NCI-H187 (cell line): ENCODE measurements around the gene CACNA1F.

ENCODE experiments used
- DNase-seq, 2 experiments: peaks; one replicate each; lab custom pipeline; 2025; lab: John Stamatoyannopoulos, UW

CACNA1F gene

DNA sequence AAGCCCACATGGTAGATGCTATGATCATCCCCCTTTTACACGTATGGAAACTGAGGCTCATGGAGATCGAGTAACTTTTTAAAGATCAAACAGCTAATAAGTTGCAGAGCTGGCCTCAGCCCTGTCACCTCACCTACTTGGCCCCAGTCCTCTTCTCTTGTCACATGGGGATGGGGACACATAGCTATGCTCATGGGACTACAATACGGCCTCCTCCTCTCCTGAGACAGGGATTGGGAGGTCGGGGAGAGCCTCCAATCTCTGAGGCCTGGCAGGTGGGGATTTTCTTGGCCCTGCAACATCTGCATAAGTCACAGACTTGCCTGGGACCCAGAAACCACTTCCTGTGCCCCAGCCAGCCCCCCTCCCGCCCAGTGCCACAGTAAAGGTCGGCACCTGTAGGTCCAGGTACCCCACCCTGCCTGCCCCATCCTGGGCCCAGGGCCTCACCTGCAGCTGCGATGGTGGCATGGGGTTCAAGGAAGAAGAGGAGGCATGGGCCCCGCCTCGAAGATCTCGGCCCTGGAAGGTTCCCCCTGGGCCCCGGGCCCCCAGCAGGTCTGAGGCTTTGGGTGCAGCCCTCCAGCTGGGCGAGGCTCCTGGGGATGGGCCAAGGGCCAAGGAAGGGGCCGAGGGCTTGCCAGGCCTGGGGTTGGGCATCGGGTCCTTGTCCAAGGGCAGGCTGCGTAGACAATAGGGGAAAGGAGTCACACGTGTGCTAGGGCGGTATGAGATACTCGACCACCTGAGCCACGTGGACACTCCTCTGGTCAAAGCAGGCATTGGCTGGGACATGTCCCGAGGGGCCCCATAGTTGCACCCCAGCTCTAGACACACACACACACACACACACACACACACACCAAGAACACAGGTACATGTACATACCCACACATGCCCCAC, 25.0 kb upstream of the CACNA1F start:
- no peak for DNase-seq

DNA sequence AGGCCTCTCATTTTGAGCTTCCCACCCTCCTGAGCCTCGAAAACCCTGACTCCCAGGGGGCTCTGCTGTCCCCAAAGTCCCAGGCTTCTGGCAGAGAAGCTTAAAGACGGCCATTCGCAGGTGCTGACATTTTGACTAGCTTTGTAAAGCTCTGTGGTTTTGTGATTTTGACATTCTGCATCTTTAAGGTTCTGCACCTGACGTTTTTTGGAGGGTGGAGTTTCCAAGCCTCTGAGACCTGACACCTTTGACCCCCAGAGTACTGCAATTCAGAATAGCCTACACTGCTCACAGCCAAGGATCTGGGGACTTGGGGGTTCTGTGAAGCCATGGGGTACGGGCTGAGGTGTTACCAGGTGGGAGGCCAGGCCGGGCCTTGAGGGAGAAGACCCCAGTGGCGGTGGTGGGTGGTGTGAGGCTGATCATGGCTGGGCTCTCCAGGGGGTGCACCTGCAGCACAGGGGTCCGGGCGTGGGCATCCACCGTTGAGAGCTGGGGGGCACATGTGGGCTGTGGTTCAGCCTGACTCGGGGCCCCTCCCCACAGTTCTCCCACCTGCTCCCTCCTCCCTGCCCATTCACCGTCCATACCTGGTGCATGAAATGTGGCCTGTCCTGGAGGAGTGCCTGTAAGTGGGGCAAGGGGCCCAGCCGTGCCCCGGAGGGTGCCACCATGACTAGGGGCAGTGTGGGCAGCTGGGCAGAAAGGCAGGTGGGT, 24.1 kb upstream of the CACNA1F start:
- no peak for DNase-seq

DNA sequence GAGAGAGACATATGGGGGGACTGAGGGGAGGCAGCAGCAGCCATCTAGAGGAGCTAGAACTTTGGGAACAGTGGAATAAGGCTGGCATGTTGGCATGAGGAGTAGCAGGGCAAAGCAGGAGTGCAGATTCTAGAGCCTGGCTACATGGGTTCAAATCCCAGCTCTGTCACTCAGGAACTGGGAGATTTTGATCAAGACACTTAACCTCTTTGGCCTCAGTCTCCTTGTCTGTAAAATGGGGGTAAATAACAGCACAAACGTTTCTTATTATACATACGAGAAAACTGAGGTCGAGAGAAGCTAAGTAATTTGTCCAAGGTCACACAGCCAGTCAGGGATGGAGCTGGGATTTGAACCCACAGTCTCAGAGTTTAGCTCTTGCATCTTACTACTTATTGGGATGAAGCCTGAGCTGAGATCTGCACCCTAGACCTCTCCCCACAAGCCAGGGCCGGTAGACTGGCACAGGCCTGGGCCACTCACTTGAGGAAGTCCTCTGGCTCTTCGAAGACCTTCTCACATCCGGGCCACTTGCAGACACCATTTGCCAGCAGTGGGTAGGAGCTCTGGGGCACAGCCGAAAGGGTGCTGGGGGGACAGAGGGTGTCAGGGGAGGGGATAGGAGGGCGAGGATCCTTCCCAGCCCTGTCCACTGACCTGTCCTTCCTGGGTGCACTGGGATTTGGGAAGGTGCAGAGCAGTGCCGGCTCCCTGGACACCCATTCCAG, 23.3 kb upstream of the CACNA1F start:
- no peak for DNase-seq

DNA sequence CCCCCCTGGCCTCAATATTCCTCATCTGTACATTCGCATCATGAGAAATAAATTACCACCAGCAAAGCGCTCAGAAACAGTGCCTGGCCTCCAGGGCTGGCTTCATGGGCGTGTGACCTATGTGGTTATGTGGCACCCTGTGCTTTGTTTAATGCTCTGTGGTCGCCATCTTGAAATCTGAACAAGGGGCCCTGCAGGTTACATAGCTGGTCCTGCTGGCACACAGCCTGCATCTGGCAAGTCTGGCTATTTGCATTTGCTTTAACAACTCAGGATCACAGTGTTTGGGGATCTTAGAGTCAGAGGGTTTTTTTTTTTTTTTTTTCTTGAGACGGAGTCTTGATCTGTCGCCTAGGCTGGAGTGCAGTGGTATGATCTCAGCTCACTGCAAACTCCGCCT, 21.5 kb upstream of the CACNA1F start:
- DNase-seq: no peak

DNA sequence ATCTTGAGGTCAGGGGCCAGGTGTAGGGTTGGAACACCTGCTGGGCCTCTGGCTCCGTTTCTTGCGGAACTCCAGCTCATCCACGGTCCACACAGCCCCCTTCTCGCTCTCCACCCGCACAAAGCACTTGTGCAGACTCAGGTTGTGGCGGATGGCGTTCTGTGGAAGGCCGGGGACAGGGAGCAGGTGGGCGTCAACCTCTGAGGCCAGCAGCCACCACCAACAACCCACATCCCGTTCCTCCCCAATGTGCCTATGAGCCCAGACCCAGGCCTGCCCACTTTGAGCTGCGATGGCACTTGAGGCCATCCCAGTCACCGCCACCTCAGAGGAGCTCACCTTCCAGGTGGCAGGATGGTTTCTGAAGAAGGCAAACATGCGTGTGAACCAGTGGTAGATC, 18.2 kb upstream of the CACNA1F start:
- DNase-seq: no peak

DNA sequence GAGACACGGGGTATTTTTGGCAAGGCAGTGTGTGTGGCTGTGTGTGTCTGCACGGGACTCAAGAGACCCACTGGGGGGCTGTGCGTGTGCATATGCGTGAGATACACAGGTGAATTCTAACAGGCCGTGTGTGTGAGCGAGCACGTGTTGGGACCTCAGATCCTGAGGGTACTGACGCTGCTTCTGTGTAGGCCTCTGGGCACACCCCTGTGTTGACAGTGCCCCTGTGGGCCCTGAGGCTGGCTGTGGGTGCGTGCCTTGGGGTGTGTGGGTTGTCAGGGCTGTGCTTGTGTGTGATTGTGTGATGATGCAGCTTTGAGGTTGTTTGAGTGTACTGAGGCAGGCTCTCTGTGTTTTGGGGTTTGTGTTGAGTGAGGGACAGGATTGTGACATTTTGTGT, 17.4 kb upstream of the CACNA1F start:
- no peak for DNase-seq

DNA sequence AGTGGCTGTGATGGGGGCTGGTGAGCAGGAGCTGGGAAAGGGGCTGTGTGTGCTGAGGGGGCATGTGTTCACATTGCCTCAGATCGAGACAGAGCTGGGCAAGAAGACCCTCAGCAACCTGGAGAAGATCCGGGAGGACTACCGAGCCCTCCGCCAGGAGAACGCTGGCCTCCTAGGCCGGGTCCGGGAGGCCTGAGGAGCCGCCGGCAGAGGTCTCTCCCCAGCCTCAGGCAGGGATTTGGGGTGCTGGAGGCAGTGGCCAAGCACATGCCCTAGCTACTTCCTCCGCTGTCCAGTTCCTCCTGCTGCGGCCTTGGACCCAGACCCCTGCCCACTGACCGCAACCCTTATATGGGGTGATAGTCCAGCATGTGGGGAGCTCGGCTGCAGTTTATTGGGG, 16.9 kb upstream of the CACNA1F start:
- DNase-seq: no peak

DNA sequence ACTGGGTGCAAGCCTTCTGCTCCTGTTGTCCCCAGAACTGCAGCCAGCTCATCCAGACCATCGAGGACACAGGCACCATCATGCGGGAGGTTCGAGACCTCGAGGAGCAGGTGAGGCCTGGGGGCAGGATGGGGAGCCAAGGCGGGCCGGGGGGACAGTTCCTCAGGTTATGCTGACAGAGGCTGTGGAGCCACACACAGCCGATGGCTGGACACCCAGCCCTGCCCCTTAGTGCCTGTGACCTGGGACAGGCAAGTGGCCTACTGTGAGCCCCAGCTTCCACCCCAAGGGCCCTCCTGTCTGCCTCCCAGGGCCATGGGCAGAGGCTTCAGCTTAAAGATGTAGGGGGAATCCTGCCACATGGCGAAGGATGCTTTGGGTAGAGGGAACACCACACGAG, 16.5 kb upstream of the CACNA1F start:
- DNase-seq: no peak

DNA sequence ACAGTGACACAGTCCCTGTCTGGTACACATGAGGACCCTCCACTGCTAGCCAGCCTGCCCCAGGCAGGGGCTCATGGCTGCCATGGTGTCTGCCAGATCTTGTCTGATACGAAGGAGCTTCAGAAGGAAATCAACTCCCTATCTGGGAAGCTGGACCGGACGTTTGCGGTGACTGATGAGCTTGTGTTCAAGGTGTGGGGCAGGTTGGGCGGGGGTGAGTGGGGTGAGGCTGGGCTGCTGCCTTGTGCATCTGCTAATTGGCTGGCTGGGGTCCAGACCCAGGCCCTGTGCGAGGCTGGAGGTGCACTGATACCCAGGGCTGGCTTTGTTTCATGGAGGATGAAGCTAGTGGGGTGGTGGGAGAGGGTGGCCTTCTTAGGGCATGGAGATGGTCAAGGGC, 15.9 kb upstream of the CACNA1F start:
- no peak for DNase-seq

DNA sequence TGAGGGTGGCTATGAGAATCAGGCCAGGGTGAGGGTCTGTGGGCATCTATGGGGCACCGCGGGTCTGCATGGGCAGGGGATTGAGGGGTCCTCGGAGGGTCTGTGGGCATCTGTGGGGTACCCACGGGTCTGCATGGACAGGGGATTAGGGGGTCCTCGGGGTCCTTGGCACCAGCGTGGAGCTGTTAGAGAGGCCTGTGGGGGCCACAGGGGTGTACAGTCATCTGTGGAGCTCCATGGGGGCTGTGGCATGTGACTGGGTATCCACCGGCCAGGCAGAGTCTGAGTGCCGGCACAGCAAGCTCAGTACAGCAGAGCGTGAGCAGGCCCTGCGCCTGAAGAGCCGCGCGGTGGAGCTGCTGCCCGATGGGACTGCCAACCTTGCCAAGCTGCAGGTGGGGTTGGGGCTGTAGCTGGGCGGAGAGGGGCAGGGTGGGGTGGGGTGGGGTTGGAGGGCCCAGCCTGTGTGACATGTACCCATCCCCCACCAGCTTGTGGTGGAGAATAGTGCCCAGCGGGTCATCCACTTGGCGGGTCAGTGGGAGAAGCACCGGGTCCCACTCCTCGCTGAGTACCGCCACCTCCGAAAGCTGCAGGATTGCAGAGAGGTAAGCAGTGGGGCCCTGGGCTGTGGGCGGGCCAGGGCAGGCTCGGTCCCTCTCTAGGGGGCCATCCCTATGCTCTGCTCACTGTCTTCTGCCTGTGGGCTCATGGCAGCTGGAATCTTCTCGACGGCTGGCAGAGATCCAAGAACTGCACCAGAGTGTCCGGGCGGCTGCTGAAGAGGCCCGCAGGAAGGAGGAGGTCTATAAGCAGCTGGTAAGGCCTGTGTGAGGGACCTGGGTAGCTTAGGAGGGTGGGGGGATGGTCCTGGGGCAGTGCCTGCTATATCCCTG, 15.0 kb upstream of the CACNA1F start:
- no peak for DNase-seq

DNA sequence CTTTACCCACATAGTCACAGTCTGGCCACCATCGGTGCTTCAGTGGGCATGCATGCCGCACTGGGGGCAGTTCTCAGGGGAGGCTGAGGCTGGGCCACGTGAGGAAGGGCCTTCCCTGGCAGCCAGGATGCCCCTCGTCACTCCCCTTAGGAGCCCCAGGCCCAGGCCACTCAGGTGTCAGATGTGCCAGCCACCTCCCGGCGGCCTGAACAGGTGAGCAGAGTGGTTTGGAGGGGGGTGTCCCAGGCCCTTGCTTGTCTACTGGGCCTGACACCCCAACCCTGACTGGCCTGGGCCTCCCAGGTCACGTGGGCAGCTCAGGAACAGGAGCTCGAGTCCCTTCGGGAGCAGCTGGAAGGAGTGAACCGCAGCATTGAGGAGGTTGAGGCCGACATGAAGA, 14.2 kb upstream of the CACNA1F start:
- DNase-seq: no peak

DNA sequence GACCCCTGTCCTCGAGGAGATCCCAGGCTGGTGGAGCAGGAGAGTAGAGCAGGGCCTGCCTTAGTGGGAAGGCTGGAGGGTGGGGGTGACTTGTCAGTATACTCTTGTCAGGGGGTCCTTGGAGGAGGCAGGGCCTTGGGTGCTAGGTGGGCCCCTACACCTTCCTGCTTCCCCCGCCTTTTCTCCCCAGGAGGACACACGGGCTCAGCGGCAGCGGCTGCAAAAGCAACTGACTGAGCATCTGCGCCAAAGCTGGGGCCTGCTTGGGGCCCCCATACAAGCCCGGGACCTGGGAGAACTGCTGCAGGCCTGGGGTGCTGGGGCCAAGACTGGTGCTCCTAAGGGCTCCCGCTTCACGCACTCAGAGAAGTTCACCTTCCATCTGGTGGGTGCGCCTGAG, 13.4 kb upstream of the CACNA1F start:
- DNase-seq: no peak

DNA sequence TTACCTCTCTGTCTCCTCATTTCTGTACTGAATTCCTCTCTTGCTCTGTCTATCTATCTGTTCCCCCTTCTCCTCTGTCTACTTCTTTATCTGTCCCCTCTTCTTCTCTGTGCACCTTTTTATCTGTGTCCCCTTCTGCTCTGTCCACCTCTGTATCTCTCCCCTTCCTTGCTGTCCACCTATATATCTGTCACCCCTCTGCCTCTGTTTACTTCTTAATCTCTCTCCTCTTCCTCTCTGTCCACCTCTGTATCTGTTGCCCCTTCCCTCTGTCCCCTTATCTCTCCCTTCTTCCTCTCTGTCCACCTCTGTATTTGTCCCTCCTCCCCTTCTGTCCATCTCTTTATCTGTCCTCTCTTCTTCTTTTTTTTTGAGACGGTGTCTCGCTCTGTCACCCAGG, 11.1 kb upstream of the CACNA1F start:
- DNase-seq: no peak

DNA sequence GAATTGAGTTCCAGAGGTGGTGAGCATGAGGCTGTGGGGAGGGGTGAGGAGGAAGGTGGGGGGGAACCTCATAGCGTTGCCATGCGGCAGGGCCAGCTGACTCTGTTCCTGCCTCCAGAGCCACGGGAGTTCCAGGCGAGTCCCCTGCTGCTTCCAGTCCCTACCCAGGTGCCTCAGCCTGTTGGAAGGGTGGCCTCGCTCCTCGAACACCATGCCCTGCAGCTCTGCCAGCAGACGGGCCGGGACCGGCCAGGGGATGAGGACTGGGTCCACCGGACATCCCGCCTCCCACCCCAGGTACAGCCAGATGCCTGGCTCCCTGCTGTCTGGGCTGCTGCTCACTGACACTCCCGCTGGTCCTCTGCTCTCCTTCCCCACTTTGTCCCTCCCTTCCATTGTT, 10.0 kb upstream of the CACNA1F start:
- no peak for DNase-seq

DNA sequence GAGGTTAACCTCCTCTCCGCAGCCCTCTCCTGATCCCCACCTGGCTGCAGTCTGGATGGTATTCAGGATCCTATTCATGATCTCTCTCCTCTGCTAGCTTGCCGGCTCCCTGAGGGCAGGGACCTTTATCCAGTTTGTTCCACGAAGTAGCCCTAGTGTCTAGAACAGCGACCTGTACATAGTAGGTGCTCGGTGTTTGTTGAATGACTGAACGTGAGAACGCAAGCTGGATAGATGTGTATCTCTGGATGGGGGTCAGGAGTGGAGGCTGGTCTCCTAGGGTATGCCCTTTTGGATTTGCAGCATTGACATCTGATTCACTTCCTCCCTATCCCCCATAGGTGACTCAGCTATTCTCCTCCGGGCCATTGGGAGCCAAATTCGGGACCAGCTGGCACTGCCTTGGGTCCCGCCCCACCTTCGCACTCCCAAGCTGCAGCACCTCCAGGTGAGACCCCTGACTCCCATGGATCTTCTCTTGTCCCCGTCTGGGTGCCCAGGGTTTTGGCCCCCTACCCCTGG, 9.5 kb upstream of the CACNA1F start:
- no peak for DNase-seq

DNA sequence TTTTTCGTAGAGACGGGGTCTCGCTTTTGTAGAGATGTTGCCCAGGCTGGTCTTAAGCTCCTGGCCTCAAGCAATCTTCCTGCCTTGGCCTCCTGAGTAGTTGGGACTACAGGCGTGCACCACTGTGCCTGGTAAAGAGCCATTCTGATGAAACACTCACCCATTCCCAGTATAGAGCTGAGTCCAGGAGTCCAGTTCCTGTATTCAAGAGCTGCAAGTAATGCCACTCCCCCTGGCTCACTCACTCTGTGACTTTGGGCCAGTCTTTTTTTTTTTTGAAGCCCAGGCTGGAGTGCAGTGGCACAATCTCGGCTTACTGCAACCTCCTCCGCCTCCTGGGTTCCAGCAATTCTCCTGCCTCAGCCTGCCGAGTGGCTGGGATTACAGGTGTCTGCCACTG, 5.6 kb upstream of the CACNA1F start:
- no peak for DNase-seq

DNA sequence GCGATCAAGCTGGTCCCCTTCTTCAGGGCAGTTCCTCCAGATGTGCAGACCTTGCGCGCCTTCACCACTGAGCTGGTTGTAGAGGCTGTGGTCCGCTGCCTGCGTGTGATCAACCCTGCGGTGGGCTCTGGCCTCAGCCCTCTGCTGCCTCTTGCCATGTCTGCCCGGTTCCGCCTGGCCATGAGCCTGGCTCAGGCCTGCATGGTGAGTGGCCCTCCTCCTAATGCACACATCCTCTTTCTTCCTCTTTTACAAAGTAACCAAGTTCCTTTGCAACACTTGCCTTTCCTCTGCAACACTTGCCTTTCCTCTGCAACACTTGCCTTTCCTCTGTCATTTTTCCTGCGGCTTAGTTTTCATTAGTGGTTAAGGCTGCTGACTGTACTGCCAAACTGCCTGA, 3.9 kb upstream of the CACNA1F start:
- no peak for DNase-seq

DNA sequence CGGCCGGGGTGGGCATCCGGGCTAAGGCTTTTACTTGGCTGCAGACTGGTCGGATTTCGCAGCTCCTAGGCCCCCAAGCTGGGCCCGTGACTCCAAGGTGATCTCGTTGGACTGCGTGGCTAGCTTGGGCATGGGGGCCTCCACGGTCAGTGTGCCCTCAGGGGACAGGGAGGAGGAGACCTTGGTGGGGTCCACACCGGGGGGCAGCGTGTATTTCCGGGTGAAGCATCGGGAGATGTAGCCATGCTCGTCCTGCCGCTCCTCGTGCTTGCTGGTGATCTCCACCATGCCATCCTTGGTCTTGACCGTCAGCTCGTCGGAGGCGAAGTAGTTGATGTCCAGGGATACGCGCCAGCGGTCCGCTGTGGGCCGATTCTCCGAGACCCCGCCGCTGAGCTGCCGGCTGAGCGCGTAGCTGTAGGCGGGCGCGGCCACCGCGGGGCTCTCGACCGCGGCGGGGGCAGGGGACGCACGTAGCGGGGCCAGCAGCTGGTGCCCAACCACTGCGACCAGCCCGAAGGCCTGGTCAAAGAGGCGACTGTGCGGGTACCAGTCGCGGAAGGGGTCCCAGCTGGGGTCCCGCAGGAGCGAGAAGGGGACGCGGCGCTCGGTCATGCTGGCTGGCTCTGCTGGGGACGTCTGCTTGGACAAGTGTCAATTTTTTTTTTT, 881 bp upstream of the CACNA1F start:
- DNase-seq: no peak

DNA sequence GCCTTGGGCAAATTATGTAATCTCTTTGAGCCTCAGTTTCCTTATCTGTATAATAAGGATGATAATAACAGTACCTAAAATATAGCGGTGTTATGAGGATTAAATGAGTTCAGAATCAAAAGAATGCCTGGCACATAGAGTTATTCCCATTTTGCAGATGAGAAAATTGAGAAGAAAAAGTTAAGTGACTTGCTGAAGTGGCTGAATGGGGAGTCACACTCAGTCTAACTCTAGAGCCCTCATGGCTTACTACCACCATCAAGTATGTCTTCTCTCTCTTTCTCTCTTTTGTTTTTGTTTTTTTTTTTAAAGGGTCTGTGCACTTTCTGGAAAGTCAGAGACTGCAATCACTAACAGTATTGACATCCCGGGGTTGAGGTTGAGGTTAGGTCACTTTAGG, 615 bp downstream of the CACNA1F start:
- no peak for DNase-seq

DNA sequence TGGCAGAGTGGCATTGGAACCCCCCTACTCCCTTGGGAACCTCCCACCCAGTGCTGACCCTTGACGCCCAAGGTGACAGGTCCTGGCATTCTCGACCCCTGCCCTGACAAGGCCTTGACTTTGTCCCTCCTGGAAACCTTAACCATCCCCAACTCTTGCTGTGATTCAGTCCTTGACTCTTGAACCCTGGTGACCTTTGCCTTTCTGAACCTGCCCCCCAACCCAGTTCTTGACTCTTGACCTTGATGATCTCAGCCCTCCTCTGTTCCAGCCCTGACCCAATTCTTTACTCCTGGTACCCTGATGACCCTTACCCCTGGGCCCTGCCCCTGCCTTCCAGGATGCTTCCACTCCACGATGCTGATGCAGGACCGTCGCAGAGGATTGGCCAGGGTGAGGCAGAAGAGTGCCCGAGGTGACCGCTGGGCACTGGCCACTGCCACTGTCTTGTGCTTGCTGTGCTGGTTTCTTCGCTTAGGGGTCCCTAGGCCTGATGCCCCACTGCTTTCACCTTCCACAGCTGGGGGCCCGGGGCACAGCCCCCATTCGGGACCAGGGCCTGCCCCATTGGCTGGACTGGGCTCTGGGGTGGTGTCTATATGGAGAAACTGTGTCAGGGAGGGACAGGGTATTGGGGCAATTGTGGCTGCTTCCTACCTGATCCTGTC, 1.7 kb downstream of the CACNA1F start:
- no peak for DNase-seq
